GM12878 (cell line): Measurements from ENCODE around the gene RBBP6. TPM values are rescaled to one million over a fixed set of nuclear protein-coding genes. Genes with fewer than 3 reads are reported as not detected.

Experiments
- ATAC-seq: fragments of 200-7000 bp; cut with Tn5 transposase; 3 replicates; pipeline ENCODE4 v1.9.1; 2020; ENCODE audit warnings: mild to moderate bottlenecking, moderate library complexity
- BruUV-seq: library from RNA; stranded (reverse); fragments of 400-500 nt; replicated peaks from 2 replicates; lab custom pipeline; 2021; lab: Mats Ljungman, UMichigan
- CTCF ChIA-PET: fragments of 300-600 bp; sonication (Branson Sonifier 250); formaldehyde crosslinking; extraction: SDS; loops from one replicate; lab custom pipeline; 2021; ENCODE audit warnings: inconsistent platforms; lab: Yijun Ruan, JAX
- POLR2A ChIA-PET: fragments of 350-600 bp; formaldehyde crosslinking; extraction: SDS; loops from one replicate; lab custom pipeline; 2021; ENCODE audit warnings: inconsistent platforms; lab: Charles Lee
- RAD21 ChIA-PET: fragments of 300-600 bp; sonication (Branson Sonifier 250); formaldehyde crosslinking; loops from one replicate; lab custom pipeline; 2023; ENCODE audit warnings: antibody characterized with exemption; ENCODE audit not compliant: unreplicated experiment; lab: Charles Lee
- SMC1A ChIA-PET: fragments of 300-600 bp; sonication (Branson Sonifier 250); formaldehyde crosslinking; loops from one replicate; lab custom pipeline; 2023; ENCODE audit not compliant: unreplicated experiment, uncharacterized antibody; lab: Charles Lee
- DNase-seq: peaks from one replicate; pipeline ENCODE4 v3.0.0-alpha.2; 2011; ENCODE audit warnings: low read depth, low spot score
- FAIRE-seq: peaks from 3 replicates; lab custom pipeline; 2011; peaks lifted over from hg19 to GRCh38; lab: Jason Lieb, UNC
- H2AFZ ChIP-seq: 2 replicates; pipeline ENCODE4 v1.6.0; 2011; ENCODE audit warnings: low read depth, low read length, control low read depth; ENCODE audit not compliant: control insufficient read depth
- H3K27ac ChIP-seq: 2 replicates; pipeline ENCODE4 v1.5.1; 2011; ENCODE audit warnings: control low read depth; ENCODE audit not compliant: control insufficient read depth, insufficient read depth
- H3K27me3 ChIP-seq, 2 experiments: replicated peaks in 1 of 2; 2 replicates each; pipeline versions ENCODE4 v1.6.0 to v1.6.1; 2011; ENCODE audit warnings: low read length in 1 of 2; ENCODE audit not compliant: control insufficient read depth in 2 of 2, insufficient read depth in 2 of 2
- H3K36me3 ChIP-seq, 2 experiments: 2 replicates each; pipeline ENCODE4 v1.5.1; 2011; ENCODE audit warnings: low read length in 1 of 2; ENCODE audit not compliant: control insufficient read depth in 2 of 2, insufficient read depth in 2 of 2
- H3K4me1 ChIP-seq: 2 replicates; pipeline ENCODE4 v1.6.1; 2011; ENCODE audit warnings: mild to moderate bottlenecking, low read length, moderate library complexity, mixed read lengths; ENCODE audit not compliant: control insufficient read depth, insufficient read depth
- H3K4me2 ChIP-seq: 2 replicates; pipeline ENCODE4 v1.6.0; 2011; ENCODE audit warnings: control low read depth; ENCODE audit not compliant: control insufficient read depth, insufficient read depth
- H3K4me3 ChIP-seq: fragments of 200-600 bp; sonication (generic); 2 replicates; pipeline ENCODE4 v1.5.1; 2016
- H3K79me2 ChIP-seq: 2 replicates; pipeline ENCODE4 v1.6.0; 2011; ENCODE audit warnings: low read length; ENCODE audit not compliant: control insufficient read depth, insufficient read depth
- H3K9ac ChIP-seq: 2 replicates; pipeline ENCODE4 v1.8.0; 2011; ENCODE audit warnings: low read length, control low read depth, mixed read lengths; ENCODE audit not compliant: control insufficient read depth, insufficient read depth
- H3K9me3 ChIP-seq: replicated peaks from 3 replicates; pipeline ENCODE4 v1.5.1; 2011; ENCODE audit warnings: mild to moderate bottlenecking, low read length; ENCODE audit not compliant: control insufficient read depth, insufficient read depth
- H4K20me1 ChIP-seq: 2 replicates; pipeline ENCODE4 v1.6.0; 2011; ENCODE audit not compliant: control insufficient read depth, insufficient read depth
- BACH1 ChIP-seq: fragments of 450-650 bp; IDR thresholded peaks from 2 replicates; pipeline ENCODE4 v1.6.1; 2017; ENCODE audit warnings: mild to moderate bottlenecking, borderline replicate concordance
- DPF2 ChIP-seq: fragments of 450-650 bp; IDR thresholded peaks from 2 replicates; pipeline ENCODE4 v1.6.1; 2017; ENCODE audit warnings: mild to moderate bottlenecking
- GATAD2B ChIP-seq: fragments of 450-650 bp; conservative IDR thresholded peaks from 2 replicates; pipeline ENCODE4 v1.6.1; 2017; ENCODE audit warnings: low read depth, mild to moderate bottlenecking, moderate library complexity
- NFYA ChIP-seq: IDR thresholded peaks from 2 replicates; pipeline ENCODE4 v1.6.1; 2011; ENCODE audit warnings: low read depth, mild to moderate bottlenecking, low read length, improper control_type of control experiment, borderline replicate concordance
- NKRF ChIP-seq: fragments of 450-650 bp; conservative IDR thresholded peaks from 2 replicates; pipeline ENCODE4 v1.6.1; 2017; ENCODE audit warnings: mild to moderate bottlenecking, moderate library complexity
- NR2F1 ChIP-seq: fragments of 450-650 bp; conservative IDR thresholded peaks from 2 replicates; pipeline ENCODE4 v1.6.1; 2017; ENCODE audit warnings: mild to moderate bottlenecking
- SMARCA5 ChIP-seq: fragments of 450-650 bp; IDR thresholded peaks from 2 replicates; pipeline ENCODE4 v1.6.1; 2017; ENCODE audit warnings: mild to moderate bottlenecking
- SPI1 ChIP-seq: IDR thresholded peaks from 2 replicates; pipeline ENCODE4 v1.6.1; 2011; ENCODE audit warnings: low read depth, mild to moderate bottlenecking, low read length, moderate library complexity, borderline replicate concordance; ENCODE audit not compliant: insufficient read depth
- STAT1 ChIP-seq: fragments of 450-650 bp; conservative IDR thresholded peaks from 2 replicates; pipeline ENCODE4 v1.6.1; 2014; ENCODE audit warnings: antibody characterized with exemption, mild to moderate bottlenecking
- ZNF384 ChIP-seq: IDR thresholded peaks from 2 replicates; pipeline ENCODE4 v1.6.1; 2012; ENCODE audit warnings: low read depth, mild to moderate bottlenecking, low read length, improper control_type of control experiment, borderline replicate concordance
- ZNF687 ChIP-seq: fragments of 450-650 bp; IDR thresholded peaks from 2 replicates; pipeline ENCODE4 v1.6.1; 2017; ENCODE audit warnings: mild to moderate bottlenecking, moderate library complexity
- ZSCAN29 ChIP-seq: fragments of 450-650 bp; IDR thresholded peaks from 2 replicates; pipeline ENCODE4 v1.6.1; 2017; ENCODE audit warnings: mild to moderate bottlenecking, moderate library complexity
- whole genome bisulfite sequencing: methylation state at CpG from one replicate; pipeline ENCODE4 v1.1.6; 2016; ENCODE audit warnings: low lambda C conversion rate; ENCODE audit not compliant: insufficient replicate concordance, insufficient coverage; ENCODE audit errors: missing lambda C conversion rate; 5-methylcytosine and 5-hydroxymethylcytosine counted together
- in situ Hi-C: fragments of 300-500 bp; cut with MboI; formaldehyde crosslinking; loops from 9 replicates; pipeline ENCODE4 v1.14.3; 2018; ENCODE audit warnings: mixed read lengths
- intact Hi-C: fragments of 100-400 bp; cut with micrococcal nuclease; formaldehyde crosslinking; loops from one replicate; pipeline ENCODE4 v1.14.2; 2022; ENCODE audit not compliant: unreplicated experiment
- polyA plus RNA-seq, 11 experiments: library from polyadenylated mRNA; depleted of rRNA in 4 of 11; unstranded in 6 of 11; stranded (reverse) in 5 of 11; fragments of >200 nt; fragmentation: Nextera tagmentation in 4 of 11; fragmentation: Illumina TruSeq in 1 of 11; extraction: Ambion mirVana in 4 of 11; extraction: Trizol in 1 of 11; gene quantifications; 1 replicate in 1 of 11; 2 replicates in 10 of 11; pipeline versions ENCODE4 v1.2.1 to v1.2.3, GENCODE V29; 2011 to 2016; ENCODE audit warnings: inconsistent platforms in 2 of 11, missing spikeins in 2 of 11, low read depth in 1 of 11
- total RNA-seq, 4 experiments: library from RNA; depleted of rRNA in 3 of 4; stranded (reverse); fragments of >200 nt in 3 of 4; fragmentation: Illumina TruSeq in 1 of 4; extraction: Trizol in 1 of 4; gene quantifications; 2 replicates each; pipeline versions ENCODE4 v1.2.1 to v1.2.3, GENCODE V29; 2013 to 2021

The RBBP6 gene
- total and polyA plus RNA-seq, 10 of the 15 experiments (the other 5 are each of a cell fraction or from before 2014, with no cell fraction given) = 16.9 to 80.2 (median 36.5) TPM

GRCh38 chr16:24539850-24540601, 660 bp downstream of the RBBP6 start:
- DNase-seq (no peak), ATAC-seq (peak; percentile 57), FAIRE-seq (no peak)
- POLR2A ChIA-PET = interaction anchor here (0.7 to 1.8 kb wide), 6 partner anchors 9 to 1176 kb away, joined by 3 to 7 read pairs (median 5); no protein-coding TSS in a partner anchor
- Histone ChIP-seq H3K27ac (peak overlapping the region; percentile 97), H4K20me1 (peaks cover 8% of the 10 kb centered on the region), H3K27me3 (no peaks in the 10 kb centered on the region), H3K9ac (peak overlapping the region; percentile 99), H2AFZ (peak overlapping the region; percentile 54), H3K4me2 (no peak overlapping the region), H3K36me3 (no peaks in the 10 kb centered on the region), H3K9me3 (no peaks in the 10 kb centered on the region), H3K4me3 (peak overlapping the region; percentile 79), H3K4me1 (peaks cover 3% of the 10 kb centered on the region; the same call in 1 of the 2 replicates), H3K79me2 (peaks cover 57% of the 10 kb centered on the region)
- in situ Hi-C loops = no loop called here
- intact Hi-C loops = loop anchor here (5.0 to 10.0 kb wide), 2 partner anchors 122 to 895 kb away; partner anchors contain the start of genes DCTN5 and PALB2
- RAD21 ChIA-PET = interaction anchor here (0.5 to 1.3 kb wide), 3 partner anchors 9 to 438 kb away, joined by 3 to 7 read pairs (median 4); no protein-coding TSS in a partner anchor
- no TSS peak for BruUV-seq
- WGBS = under 1% methylated on average over 45 of the region's 64 CpGs
- SMC1A ChIA-PET = interaction anchor here (1.0 to 3.1 kb wide), 4 partner anchors 10 to 201 kb away, joined by 3 to 19 read pairs (median 7); no protein-coding TSS in a partner anchor
- CTCF ChIA-PET = interaction anchor here (1.8 kb wide), 1 partner anchor 23 kb away, joined by 10 read pairs; no protein-coding TSS in a partner anchor
- TF ChIP-seq BACH1 (peak; percentile 9; the same call in 1 of the 2 replicates), ZNF687 (no peak; the same call in 1 of the 2 replicates), GATAD2B (peak; percentile 57; the same call in 1 of the 2 replicates), NR2F1 (peak; percentile 36; the same call in 1 of the 2 replicates), STAT1 (no peak), ZSCAN29 (0 out of 2 replicates have a peak, but pooled peaks have one; percentile 45), DPF2 (peak; percentile 36; the same call in 1 of the 2 replicates), SPI1 (peak; percentile 28; the same call in 1 of the 2 replicates), SMARCA5 (no peak), NKRF (peak; percentile 63), NFYA (no peak), ZNF384 (no peak)
